Activated T-helper 1 cell treated with anti-CD3 and anti-CD28 coated beads, Interleukin-12 subunit alpha, Interleukin-12 subunit beta, Interleukin-2, Interleukin-4 antibody, amounts not matched to agents 30 ng/mL and 10 ng/mL and 1 ng/mL, durations not matched to agents 14 hours and 24 hours and 36 hours (primary cell): Measurements from ENCODE around the gene SPACA4. TPM values are rescaled to one million over a fixed set of nuclear protein-coding genes. Genes with fewer than 3 reads are reported as not detected.

Experiments
- DNase-seq: peaks from one replicate; pipeline ENCODE4 v3.0.0; 2021; ENCODE audit warnings: low spot score
- H3K27ac Mint-ChIP-seq: one replicate; pipeline ENCODE4 v1.8.0; 2021; ENCODE audit warnings: mild to moderate bottlenecking, mixed read lengths
- H3K27me3 Mint-ChIP-seq: one replicate; pipeline ENCODE4 v1.8.0; 2022; ENCODE audit warnings: mild to moderate bottlenecking, moderate library complexity, mixed read lengths; ENCODE audit not compliant: insufficient read depth
- H3K36me3 Mint-ChIP-seq: one replicate; pipeline ENCODE4 v1.8.0; 2021; ENCODE audit warnings: low read depth, mixed read lengths
- H3K4me1 Mint-ChIP-seq: one replicate; pipeline ENCODE4 v1.8.0; 2021; ENCODE audit warnings: low read depth, mixed read lengths
- H3K4me3 Mint-ChIP-seq: one replicate; pipeline ENCODE4 v1.8.0; 2021; ENCODE audit warnings: mild to moderate bottlenecking, moderate library complexity, mixed read lengths
- H3K9me3 Mint-ChIP-seq: one replicate; pipeline ENCODE4 v1.8.0; 2021; ENCODE audit warnings: mixed read lengths
- intact Hi-C: fragments of 100-400 bp; cut with micrococcal nuclease; formaldehyde crosslinking; loops from one replicate; pipeline ENCODE4 v1.15.1; 2024
- total RNA-seq: library from RNA; stranded (reverse); gene quantifications from 2 replicates; pipeline ENCODE4 v1.2.3, GENCODE V29; 2022

SPACA4 gene
- total RNA-seq, 1 donor from 2014 or later: not detected

DNA sequence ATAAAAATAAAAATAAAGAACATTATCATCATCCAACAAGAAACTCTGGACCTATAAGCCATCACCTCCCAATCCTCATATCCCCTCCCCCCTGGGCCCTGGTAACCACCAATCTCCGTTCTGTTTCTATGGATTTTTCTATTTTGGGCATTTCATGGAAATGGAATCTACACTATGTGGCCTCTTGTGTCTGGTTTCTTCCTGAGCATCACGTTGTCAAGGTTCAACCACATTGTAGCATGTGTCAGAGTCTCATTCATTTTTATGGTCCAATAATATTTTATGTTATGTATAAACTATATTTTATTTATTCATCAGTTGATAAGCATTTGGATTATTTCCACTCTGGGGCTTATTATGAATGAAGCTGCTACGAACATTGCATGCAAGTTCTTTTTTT is 27.7 kb upstream of the SPACA4 start:
- H3K27me3 Mint-ChIP-seq: no peaks in the 10 kb centered on the region
- H3K4me3 Mint-ChIP-seq: no peak overlapping the region
- H3K36me3 Mint-ChIP-seq: no peaks in the 10 kb centered on the region
- no peaks in the 10 kb centered on the region for H3K4me1 Mint-ChIP-seq
- intact Hi-C loops: no loop called here
- DNase-seq: no peak
- no peaks in the 10 kb centered on the region for H3K9me3 Mint-ChIP-seq
- H3K27ac Mint-ChIP-seq: no peak overlapping the region

DNA sequence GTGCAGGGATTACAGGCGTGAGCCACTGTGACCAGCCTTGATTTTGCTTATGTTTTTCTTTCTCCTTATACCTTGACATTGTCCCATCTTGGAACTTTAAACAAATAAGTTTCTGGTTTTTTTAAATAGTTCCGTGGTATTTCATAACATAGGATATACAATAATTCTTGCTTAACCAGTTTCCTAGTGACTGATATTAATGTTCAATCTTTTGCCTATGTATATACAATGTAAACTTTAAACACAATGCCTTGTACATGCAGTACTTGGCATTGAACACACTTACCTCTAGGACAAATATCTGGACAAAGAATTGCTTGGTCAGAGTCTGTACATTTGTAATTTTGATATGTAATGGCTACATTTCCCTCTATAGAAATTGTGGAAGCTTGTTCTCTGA is 24.4 kb upstream of the SPACA4 start:
- Mint-ChIP-seq H3K4me3 (no peak overlapping the region), H3K27ac (no peak overlapping the region), H3K9me3 (no peaks in the 10 kb centered on the region), H3K36me3 (peaks cover 1% of the 10 kb centered on the region), H3K27me3 (no peaks in the 10 kb centered on the region), H3K4me1 (peaks cover 6% of the 10 kb centered on the region)
- DNase-seq: no peak
- intact Hi-C loops: no loop called here

- H3K36me3 Mint-ChIP-seq: peaks cover 1% of the 10 kb centered on the region
- no peaks in the 10 kb centered on the region for H3K9me3 Mint-ChIP-seq
- no peak for DNase-seq
- H3K4me3 Mint-ChIP-seq: no peak overlapping the region
- H3K27ac Mint-ChIP-seq: no peak overlapping the region
- H3K27me3 Mint-ChIP-seq: no peaks in the 10 kb centered on the region
- intact Hi-C loops: no loop called here
- peaks cover 16% of the 10 kb centered on the region for H3K4me1 Mint-ChIP-seq
Observed at GRCh38 chr19:48587387-48587786, 19.2 kb upstream of the SPACA4 start.

- H3K9me3 Mint-ChIP-seq: no peaks in the 10 kb centered on the region
- H3K27me3 Mint-ChIP-seq: no peaks in the 10 kb centered on the region
- peak overlapping the region; percentile 63 for H3K4me3 Mint-ChIP-seq
- intact Hi-C loops: loop anchor here (1.0 to 2.0 kb wide), 3 partner anchors 30 to 198 kb away; partner anchors contain the start of genes KDELR1, RPL18 and SPHK2
- peaks cover 16% of the 10 kb centered on the region for H3K4me1 Mint-ChIP-seq
- peak; percentile 81 for DNase-seq
- H3K36me3 Mint-ChIP-seq: peaks cover 1% of the 10 kb centered on the region
- H3K27ac Mint-ChIP-seq: peak overlapping the region; percentile 60
Observed at GRCh38 chr19:48588670-48589401, 17.7 kb upstream of the SPACA4 start.

DNA sequence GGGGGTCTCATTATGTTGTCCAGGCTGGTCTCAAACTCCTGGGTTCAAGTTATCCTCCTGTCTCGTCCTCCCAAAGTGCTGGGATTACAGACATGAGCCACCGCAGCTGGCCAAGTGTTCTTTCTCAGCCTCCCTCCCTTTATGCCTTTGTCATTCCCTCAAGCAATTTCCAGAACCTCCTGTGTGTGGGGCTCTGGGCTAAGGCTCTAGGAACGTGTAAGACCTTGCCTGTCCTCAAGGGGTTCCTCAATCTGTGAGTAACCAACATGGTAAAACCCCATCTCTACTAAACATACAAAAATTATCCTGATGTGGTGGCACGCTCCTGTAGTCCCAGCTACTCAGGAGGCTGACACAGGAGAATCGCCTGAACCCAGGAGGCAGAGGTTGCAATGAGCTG is 15.5 kb upstream of the SPACA4 start:
- no peaks in the 10 kb centered on the region for H3K27me3 Mint-ChIP-seq
- no peak overlapping the region for H3K27ac Mint-ChIP-seq
- peaks cover 10% of the 10 kb centered on the region for H3K4me1 Mint-ChIP-seq
- intact Hi-C loops: no loop called here
- no peaks in the 10 kb centered on the region for H3K9me3 Mint-ChIP-seq
- DNase-seq: no peak
- H3K4me3 Mint-ChIP-seq: no peak overlapping the region
- H3K36me3 Mint-ChIP-seq: no peaks in the 10 kb centered on the region

GRCh38 chr19:48595171-48595570 is 11.4 kb upstream of the SPACA4 start:
- no peaks in the 10 kb centered on the region for H3K36me3 Mint-ChIP-seq
- no peaks in the 10 kb centered on the region for H3K9me3 Mint-ChIP-seq
- DNase-seq: no peak
- H3K27me3 Mint-ChIP-seq: no peaks in the 10 kb centered on the region
- peak overlapping the region; percentile 69 for H3K27ac Mint-ChIP-seq
- intact Hi-C loops: no loop called here
- peak overlapping the region; percentile 48 for H3K4me3 Mint-ChIP-seq
- no peaks in the 10 kb centered on the region for H3K4me1 Mint-ChIP-seq

GRCh38 chr19:48595833-48596232 is 10.7 kb upstream of the SPACA4 start:
- no peaks in the 10 kb centered on the region for H3K36me3 Mint-ChIP-seq
- DNase-seq: no peak
- intact Hi-C loops: no loop called here
- no peaks in the 10 kb centered on the region for H3K9me3 Mint-ChIP-seq
- peak overlapping the region; percentile 44 for H3K27ac Mint-ChIP-seq
- no peaks in the 10 kb centered on the region for H3K27me3 Mint-ChIP-seq
- H3K4me3 Mint-ChIP-seq: peak overlapping the region; percentile 79
- H3K4me1 Mint-ChIP-seq: no peaks in the 10 kb centered on the region

DNA sequence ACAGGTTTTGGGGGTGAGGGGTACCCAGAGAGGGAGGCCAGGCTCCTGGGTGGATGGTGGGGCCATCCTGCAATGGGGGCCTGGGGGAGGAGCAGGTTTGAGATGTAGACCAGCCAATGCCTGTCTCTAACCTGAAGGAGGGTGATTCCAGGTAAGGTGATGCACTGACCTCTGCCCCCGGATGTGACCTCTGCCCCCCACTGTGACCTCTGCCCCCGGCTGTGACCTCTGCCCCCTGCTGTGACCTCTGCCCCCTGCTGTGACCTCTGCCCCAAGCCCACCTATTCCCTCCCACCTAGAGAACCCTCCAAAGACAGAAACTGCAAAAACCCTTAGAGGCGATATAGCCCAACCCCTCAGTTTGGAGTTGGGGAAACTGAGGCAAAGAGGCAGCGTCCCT is 10.3 kb upstream of the SPACA4 start:
- no peak for DNase-seq
- H3K27ac Mint-ChIP-seq: peak overlapping the region; percentile 44
- intact Hi-C loops: no loop called here
- no peaks in the 10 kb centered on the region for H3K27me3 Mint-ChIP-seq
- H3K4me3 Mint-ChIP-seq: peak overlapping the region; percentile 79
- no peaks in the 10 kb centered on the region for H3K4me1 Mint-ChIP-seq
- no peaks in the 10 kb centered on the region for H3K9me3 Mint-ChIP-seq
- H3K36me3 Mint-ChIP-seq: no peaks in the 10 kb centered on the region

GRCh38 chr19:48596679-48597465 is 9.7 kb upstream of the SPACA4 start:
- no peak for DNase-seq
- Mint-ChIP-seq H3K36me3 (no peaks in the 10 kb centered on the region), H3K4me1 (no peaks in the 10 kb centered on the region), H3K27me3 (no peaks in the 10 kb centered on the region), H3K9me3 (no peaks in the 10 kb centered on the region), H3K4me3 (peak overlapping the region; percentile 79), H3K27ac (peak overlapping the region; percentile 71)
- intact Hi-C loops: no loop called here

DNA sequence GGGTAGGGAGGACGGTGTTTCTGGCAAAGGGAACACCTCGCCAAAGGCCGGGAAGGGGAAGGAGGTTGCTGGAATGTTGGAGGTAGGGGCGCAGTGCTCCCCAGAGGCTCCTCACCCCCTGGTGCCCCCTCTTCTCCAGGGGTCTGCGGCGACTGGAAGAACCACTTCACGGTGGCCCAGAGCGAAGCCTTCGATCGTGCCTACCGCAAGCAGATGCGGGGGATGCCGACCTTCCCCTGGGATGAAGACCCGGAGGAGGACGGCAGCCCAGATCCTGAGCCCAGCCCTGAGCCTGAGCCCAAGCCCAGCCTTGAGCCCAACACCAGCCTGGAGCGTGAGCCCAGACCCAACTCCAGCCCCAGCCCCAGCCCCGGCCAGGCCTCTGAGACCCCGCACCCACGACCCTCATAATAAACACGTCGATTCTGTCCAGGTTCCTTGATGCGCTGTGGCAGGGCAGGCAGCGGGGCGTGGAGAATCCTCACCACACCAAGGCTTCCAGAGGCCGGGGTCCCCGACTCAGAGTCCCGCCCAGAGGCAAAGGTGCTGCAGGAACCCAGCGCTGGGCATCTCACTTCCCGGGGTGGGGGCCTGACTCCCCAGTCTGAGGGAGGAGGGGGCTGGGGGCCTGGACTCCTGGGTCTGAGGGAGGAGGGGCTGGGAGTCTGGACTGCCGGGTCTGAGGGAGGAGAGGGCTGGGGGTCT is 7.4 kb upstream of the SPACA4 start:
- DNase-seq: no peak
- no peaks in the 10 kb centered on the region for H3K4me1 Mint-ChIP-seq
- no peaks in the 10 kb centered on the region for H3K9me3 Mint-ChIP-seq
- no peak overlapping the region for H3K4me3 Mint-ChIP-seq
- H3K27ac Mint-ChIP-seq: no peak overlapping the region
- intact Hi-C loops: no loop called here
- no peaks in the 10 kb centered on the region for H3K36me3 Mint-ChIP-seq
- no peaks in the 10 kb centered on the region for H3K27me3 Mint-ChIP-seq

DNA sequence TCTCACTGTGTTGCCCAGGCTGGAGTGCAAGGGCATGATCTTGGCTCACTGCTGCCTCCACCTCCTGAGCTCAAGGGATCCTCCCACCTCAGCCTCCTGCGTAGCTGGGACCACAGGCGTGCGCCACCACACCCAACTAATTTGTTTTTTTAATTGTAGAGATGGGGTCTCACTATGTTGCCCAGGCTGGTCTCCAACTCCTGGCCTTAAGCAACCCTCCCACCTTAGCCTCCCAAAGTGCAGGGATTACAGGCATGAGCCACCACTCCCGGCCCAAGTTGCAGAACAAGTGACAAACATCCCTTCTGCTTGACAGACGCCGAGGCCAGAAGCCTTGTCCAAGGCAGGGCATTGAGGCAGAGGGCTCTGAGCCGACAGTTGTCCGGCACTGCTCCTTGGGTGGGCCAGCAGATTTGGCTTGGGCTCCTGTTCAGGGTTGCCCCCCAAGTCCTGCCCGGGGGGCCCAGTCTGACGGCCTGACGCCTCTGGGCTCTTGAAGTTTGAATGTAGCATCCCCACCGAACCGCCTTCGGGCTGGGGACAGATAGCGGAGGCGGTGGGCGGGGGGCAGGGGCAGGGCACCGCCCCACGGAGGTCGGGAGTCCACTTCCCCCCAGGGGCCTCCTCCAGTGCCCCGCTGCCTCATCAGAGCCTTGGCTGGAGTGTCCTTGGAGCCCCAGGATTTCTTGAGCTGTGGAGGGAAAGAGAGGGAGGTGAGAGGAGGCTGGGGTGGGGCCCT is 5.7 kb upstream of the SPACA4 start:
- no peak overlapping the region for H3K27ac Mint-ChIP-seq
- no peaks in the 10 kb centered on the region for H3K9me3 Mint-ChIP-seq
- no peak for DNase-seq
- H3K4me1 Mint-ChIP-seq: no peaks in the 10 kb centered on the region
- intact Hi-C loops: no loop called here
- no peaks in the 10 kb centered on the region for H3K27me3 Mint-ChIP-seq
- no peaks in the 10 kb centered on the region for H3K36me3 Mint-ChIP-seq
- no peak overlapping the region for H3K4me3 Mint-ChIP-seq

DNA sequence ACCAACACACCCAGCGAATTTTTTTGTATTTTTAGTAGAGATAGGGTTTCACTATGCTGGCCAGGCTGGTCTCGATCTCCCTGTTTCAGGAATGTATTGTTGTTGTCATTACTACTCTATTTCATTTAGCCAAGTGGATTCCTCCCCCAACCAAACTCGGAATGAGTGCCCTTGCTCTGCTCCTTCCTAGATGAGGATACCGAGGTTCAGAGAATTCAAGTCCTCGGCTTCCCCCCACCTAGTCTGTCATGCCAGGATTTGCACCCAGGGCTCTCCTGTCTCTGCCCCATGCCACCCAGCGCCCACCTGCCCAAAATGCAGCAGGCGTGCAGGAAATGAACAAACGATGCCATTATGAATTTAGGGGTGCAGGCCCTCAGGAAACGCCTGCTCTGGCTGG is 3.5 kb upstream of the SPACA4 start:
- intact Hi-C loops: no loop called here
- Mint-ChIP-seq H3K36me3 (no peaks in the 10 kb centered on the region), H3K27me3 (no peaks in the 10 kb centered on the region), H3K9me3 (no peaks in the 10 kb centered on the region), H3K4me3 (no peak overlapping the region), H3K27ac (no peak overlapping the region), H3K4me1 (no peaks in the 10 kb centered on the region)
- no peak for DNase-seq
